PC-9 (cell line): ENCODE data around the gene MTCL1. TPM values are rescaled to one million over a fixed set of nuclear protein-coding genes. Genes with fewer than 3 reads are reported as not detected.

ENCODE experiments used
- BruUV-seq: library from RNA; stranded (reverse); fragments of 400-500 nt; replicated peaks from 2 replicates; lab custom pipeline; 2021; lab: Mats Ljungman, UMichigan
- CTCF ChIA-PET: fragments of 300-600 bp; sonication (Branson Sonifier 250); formaldehyde crosslinking; loops from one replicate; lab custom pipeline; 2022; ENCODE audit warnings: antibody characterized with exemption; lab: Charles Lee
- POLR2A ChIA-PET: fragments of 300-600 bp; sonication (Branson Sonifier 250); formaldehyde crosslinking; loops from one replicate; lab custom pipeline; 2022; ENCODE audit warnings: antibody characterized with exemption; ENCODE audit not compliant: unreplicated experiment; lab: Charles Lee
- DNase-seq, 2 experiments: peaks; one replicate each; pipeline versions ENCODE4 v3.0.0 to v3.0.0-alpha.2; 2015 to 2022; ENCODE audit warnings: mixed read lengths in 1 of 2
- H2AFZ ChIP-seq: fragments of 200-600 bp; sonication (generic); 2 replicates; pipeline ENCODE4 v1.8.1; 2017; ENCODE audit warnings: antibody characterized with exemption
- H3F3A ChIP-seq: fragments of 200-600 bp; sonication (generic); 2 replicates; pipeline ENCODE4 v1.8.1; 2017; ENCODE audit warnings: antibody characterized with exemption, mild to moderate bottlenecking, low read depth; ENCODE audit not compliant: insufficient read depth
- H3K27ac ChIP-seq: fragments of 200-600 bp; sonication (generic); 2 replicates; pipeline ENCODE4 v1.6.1; 2016; ENCODE audit warnings: mixed run types
- H3K27me3 ChIP-seq: fragments of 200-600 bp; sonication (generic); 2 replicates; pipeline ENCODE4 v1.6.1; 2016; ENCODE audit warnings: low read depth, mixed run types; ENCODE audit not compliant: insufficient read depth
- H3K36me3 ChIP-seq: fragments of 200-600 bp; sonication (generic); 2 replicates; pipeline ENCODE4 v1.6.1; 2016; ENCODE audit warnings: low read depth, mixed run types
- H3K4me1 ChIP-seq: fragments of 200-600 bp; sonication (generic); replicated peaks from 2 replicates; pipeline ENCODE4 v1.6.1; 2016; ENCODE audit warnings: mixed run types; ENCODE audit not compliant: insufficient read depth
- H3K4me2 ChIP-seq: fragments of 200-600 bp; sonication (generic); 2 replicates; pipeline ENCODE4 v1.6.1; 2017; ENCODE audit warnings: mixed run types
- H3K4me3 ChIP-seq: fragments of 200-600 bp; sonication (generic); 2 replicates; pipeline ENCODE4 v1.6.1; 2016; ENCODE audit warnings: mixed run types
- H3K79me2 ChIP-seq: fragments of 200-600 bp; sonication (generic); 2 replicates; pipeline ENCODE4 v1.6.1; 2017; ENCODE audit warnings: low read depth, mixed run types
- H3K9me2 ChIP-seq: fragments of 200-600 bp; sonication (generic); 2 replicates; pipeline ENCODE4 v1.8.1; 2017; ENCODE audit warnings: mild to moderate bottlenecking; ENCODE audit not compliant: insufficient read depth
- H3K9me3 ChIP-seq: fragments of 200-600 bp; sonication (generic); 2 replicates; pipeline ENCODE4 v1.8.1; 2016; ENCODE audit warnings: low read depth; ENCODE audit not compliant: insufficient read depth
- H4K20me1 ChIP-seq: fragments of 200-600 bp; sonication (generic); 2 replicates; pipeline ENCODE4 v1.8.1; 2017; ENCODE audit not compliant: insufficient read depth
- EZH2 ChIP-seq: fragments of 200-600 bp; sonication (generic); IDR thresholded peaks from 2 replicates; pipeline ENCODE4 v1.8.0; 2017; ENCODE audit warnings: antibody characterized with exemption, low read depth
- intact Hi-C: fragments of 100-400 bp; cut with micrococcal nuclease; formaldehyde crosslinking; loops from one replicate; pipeline ENCODE4 v1.10.0; 2022; ENCODE audit not compliant: unreplicated experiment
- total RNA-seq: library from RNA; stranded (reverse); gene quantifications from 2 replicates; pipeline ENCODE4 v1.2.3, GENCODE V29; 2021
- TF ChIP-seq, protein P1 (sequence below): fragments of 200-600 bp; sonication (generic); conservative IDR thresholded peaks from 2 replicates; pipeline ENCODE4 v1.6.1; 2017; ENCODE audit warnings: mixed run types, antibody characterized with exemption, mild to moderate bottlenecking, moderate library complexity

The MTCL1 gene
- total RNA-seq, 1 experiment from 2014 or later: 29.6 TPM

DNA sequence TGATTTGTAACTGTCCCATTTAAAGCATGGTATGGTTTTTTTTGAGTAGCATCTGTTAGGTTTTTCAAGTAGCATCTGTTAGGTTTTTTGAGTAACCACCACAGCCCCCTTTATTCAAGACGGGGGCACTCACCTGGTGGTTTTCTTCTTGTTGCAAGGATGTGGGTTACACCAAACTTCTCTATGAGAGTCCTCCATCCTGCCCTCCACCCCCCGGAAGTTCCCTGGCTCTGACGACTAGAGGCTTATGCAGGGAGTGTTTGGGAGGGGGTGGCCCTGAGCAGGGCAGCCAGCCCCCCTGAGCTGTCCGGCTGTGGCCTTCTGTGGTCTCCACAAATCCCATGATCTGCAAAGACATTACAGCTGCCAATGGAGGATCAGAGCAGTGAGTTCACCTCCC is 39.3 kb downstream of the MTCL1 start:
- BruUV-seq: no TSS peak
- no peak for DNase-seq
- no peaks in the 10 kb centered on the region for H3K79me2 ChIP-seq
- no peaks in the 10 kb centered on the region for H3K27me3 ChIP-seq
- H3K9me2 ChIP-seq: no peaks in the 10 kb centered on the region
- no peaks in the 10 kb centered on the region for H3F3A ChIP-seq
- ChIA-PET POLR2A (no interaction called here), CTCF (no interaction called here)
- no peaks in the 10 kb centered on the region for H4K20me1 ChIP-seq
- H3K27ac ChIP-seq: no peak overlapping the region
- intact Hi-C loops: no loop called here
- no peak for TF ChIP-seq EZH2
- TF ChIP-seq, protein P1, sequence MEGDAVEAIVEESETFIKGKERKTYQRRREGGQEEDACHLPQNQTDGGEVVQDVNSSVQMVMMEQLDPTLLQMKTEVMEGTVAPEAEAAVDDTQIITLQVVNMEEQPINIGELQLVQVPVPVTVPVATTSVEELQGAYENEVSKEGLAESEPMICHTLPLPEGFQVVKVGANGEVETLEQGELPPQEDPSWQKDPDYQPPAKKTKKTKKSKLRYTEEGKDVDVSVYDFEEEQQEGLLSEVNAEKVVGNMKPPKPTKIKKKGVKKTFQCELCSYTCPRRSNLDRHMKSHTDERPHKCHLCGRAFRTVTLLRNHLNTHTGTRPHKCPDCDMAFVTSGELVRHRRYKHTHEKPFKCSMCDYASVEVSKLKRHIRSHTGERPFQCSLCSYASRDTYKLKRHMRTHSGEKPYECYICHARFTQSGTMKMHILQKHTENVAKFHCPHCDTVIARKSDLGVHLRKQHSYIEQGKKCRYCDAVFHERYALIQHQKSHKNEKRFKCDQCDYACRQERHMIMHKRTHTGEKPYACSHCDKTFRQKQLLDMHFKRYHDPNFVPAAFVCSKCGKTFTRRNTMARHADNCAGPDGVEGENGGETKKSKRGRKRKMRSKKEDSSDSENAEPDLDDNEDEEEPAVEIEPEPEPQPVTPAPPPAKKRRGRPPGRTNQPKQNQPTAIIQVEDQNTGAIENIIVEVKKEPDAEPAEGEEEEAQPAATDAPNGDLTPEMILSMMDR: no peak
- no peak overlapping the region for H2AFZ ChIP-seq
- no peak overlapping the region for H3K4me3 ChIP-seq
- no peak overlapping the region for H3K4me2 ChIP-seq
- no peaks in the 10 kb centered on the region for H3K36me3 ChIP-seq
- no peaks in the 10 kb centered on the region for H3K9me3 ChIP-seq
- no peaks in the 10 kb centered on the region for H3K4me1 ChIP-seq

DNA sequence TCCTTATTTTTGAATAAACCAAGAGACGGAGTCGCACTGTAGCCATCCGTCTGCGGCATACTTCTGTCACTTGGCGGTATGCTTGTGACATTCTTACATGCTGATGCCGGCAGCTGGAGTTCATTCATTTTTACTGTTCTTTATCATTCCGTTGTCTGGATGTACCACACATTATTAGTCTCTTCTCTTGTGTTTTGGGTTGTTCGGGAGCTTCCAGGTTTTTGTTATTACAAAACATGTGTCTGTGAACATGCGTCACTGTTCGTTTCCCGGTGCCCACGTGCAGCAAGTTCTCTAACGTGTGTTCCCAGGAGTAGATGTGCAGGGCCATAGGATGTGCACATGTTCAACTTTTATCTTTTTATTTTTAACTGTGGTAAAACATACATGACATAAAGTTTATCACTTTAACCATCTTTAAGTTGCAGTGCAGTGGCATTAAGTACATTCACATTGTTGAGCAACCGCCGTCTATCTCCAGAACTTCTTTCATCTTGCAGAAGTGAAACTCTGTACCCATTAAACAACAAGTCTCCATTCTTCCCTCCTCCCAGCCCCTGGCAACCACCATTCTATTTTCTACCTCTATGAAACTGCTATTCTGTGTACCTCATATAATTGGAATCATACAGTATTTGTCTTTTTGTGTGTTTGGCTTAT is 40.1 kb downstream of the MTCL1 start:
- Histone ChIP-seq H3F3A (no peaks in the 10 kb centered on the region), H2AFZ (no peak overlapping the region), H3K79me2 (no peaks in the 10 kb centered on the region), H4K20me1 (no peaks in the 10 kb centered on the region), H3K27ac (no peak overlapping the region), H3K4me2 (no peak overlapping the region), H3K9me3 (no peaks in the 10 kb centered on the region), H3K36me3 (no peaks in the 10 kb centered on the region), H3K4me3 (no peak overlapping the region), H3K27me3 (no peaks in the 10 kb centered on the region), H3K4me1 (no peaks in the 10 kb centered on the region), H3K9me2 (no peaks in the 10 kb centered on the region)
- POLR2A ChIA-PET: no interaction called here
- no peak for DNase-seq
- intact Hi-C loops: no loop called here
- TF ChIP-seq EZH2: no peak
- TF ChIP-seq, protein P1: no peak
- no TSS peak for BruUV-seq
- CTCF ChIA-PET: no interaction called here

DNA sequence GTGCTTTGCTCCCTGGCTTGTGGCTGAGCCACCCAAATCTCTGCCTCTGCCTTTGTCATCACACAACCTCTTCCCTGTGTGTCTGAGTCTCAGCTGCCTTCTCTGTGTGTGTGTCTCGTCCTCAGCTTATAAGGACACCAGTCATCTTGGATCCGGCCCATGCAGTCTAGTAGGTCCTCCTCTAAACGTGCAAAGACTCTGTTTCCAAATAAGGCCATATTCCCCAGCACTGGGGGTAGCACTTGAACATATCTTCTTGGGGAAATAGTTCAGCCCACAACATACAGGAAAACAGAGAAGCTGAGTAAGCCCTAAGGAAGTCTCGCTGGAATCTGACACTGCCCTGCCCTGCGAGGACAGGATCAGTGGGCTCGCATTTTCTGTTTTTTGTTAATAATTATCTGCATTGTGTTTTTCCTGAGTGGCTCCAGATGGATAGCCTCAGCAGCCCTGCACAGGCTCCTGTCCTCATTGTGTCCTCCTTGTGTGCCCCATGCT is 42.1 kb downstream of the MTCL1 start:
- H3K4me1 ChIP-seq: no peaks in the 10 kb centered on the region
- no TSS peak for BruUV-seq
- no peak overlapping the region for H2AFZ ChIP-seq
- no peaks in the 10 kb centered on the region for H3K79me2 ChIP-seq
- TF ChIP-seq, protein P1: no peak
- TF ChIP-seq EZH2: no peak
- CTCF ChIA-PET: no interaction called here
- no peaks in the 10 kb centered on the region for H3F3A ChIP-seq
- H3K9me2 ChIP-seq: no peaks in the 10 kb centered on the region
- no peaks in the 10 kb centered on the region for H3K27me3 ChIP-seq
- no peak overlapping the region for H3K27ac ChIP-seq
- DNase-seq: no peak
- intact Hi-C loops: no loop called here
- POLR2A ChIA-PET: no interaction called here
- no peak overlapping the region for H3K4me2 ChIP-seq
- no peaks in the 10 kb centered on the region for H3K9me3 ChIP-seq
- H3K36me3 ChIP-seq: no peaks in the 10 kb centered on the region
- no peak overlapping the region for H3K4me3 ChIP-seq
- no peaks in the 10 kb centered on the region for H4K20me1 ChIP-seq
